Activated gamma-delta T cell treated with anti-CD3 and anti-CD28 coated beads, Interleukin-2, amount 50 U/mL, for 16 hours (primary cell): ENCODE results near the gene DNALI1.
A peak's percentile ranks its signal among the peaks of the same experiment; 100 is the strongest.
"Not testable (repeated sequence)": the region's sequence is repeated elsewhere in the genome, so short reads cannot be mapped to it uniquely, and the experiment has no call there.

Experiments
- DNase-seq: peaks from one replicate; pipeline ENCODE4 v3.0.0-alpha.2; 2020; ENCODE audit warnings: low read depth

Gene DNALI1

GRCh38 chr1:37553927-37554808 lies 2.6 kb upstream of the DNALI1 start, which contains the start of gene SNIP1:
SNIP1 (minus strand) TSS chr1:37554293; CDS start chr1:37554229, 64 bp downstream.
- peak; percentile 86 for DNase-seq

- DNase-seq: no peak
Observed at GRCh38 chr1:37557402-37557801, 662 bp downstream of the DNALI1 start.

- DNase-seq: no peak
Observed at GRCh38 chr1:37558411-37558810, 1.7 kb downstream of the DNALI1 start.

- DNase-seq: no peak
Observed at GRCh38 chr1:37559080-37559479, 2.3 kb downstream of the DNALI1 start.

- DNase-seq: not testable (repeated sequence)
Observed at GRCh38 chr1:37559957-37560379, 3.2 kb downstream of the DNALI1 start.

- no peak for DNase-seq
Observed at GRCh38 chr1:37560401-37561132, 3.8 kb downstream of the DNALI1 start.

- DNase-seq: no peak
Observed at GRCh38 chr1:37561133-37562132, 4.7 kb downstream of the DNALI1 start.

- DNase-seq: no peak
Observed at GRCh38 chr1:37562984-37563383, 6.2 kb downstream of the DNALI1 start.

GRCh38 chr1:37564892-37565291 lies 8.2 kb downstream of the DNALI1 start:
- no peak for DNase-seq

GRCh38 chr1:37567023-37567422 lies 10.3 kb downstream of the DNALI1 start:
- no peak for DNase-seq

- DNase-seq: no peak
Observed at GRCh38 chr1:37570528-37571334, 14.0 kb downstream of the DNALI1 start.

GRCh38 chr1:37574834-37575480 lies 18.2 kb downstream of the DNALI1 start:
- no peak for DNase-seq

- no peak for DNase-seq
Observed at GRCh38 chr1:37575692-37576091, 19.0 kb downstream of the DNALI1 start.

GRCh38 chr1:37584544-37584943 lies 27.8 kb downstream of the DNALI1 start:
- not testable (repeated sequence) for DNase-seq

GRCh38 chr1:37588939-37589338 lies 32.2 kb downstream of the DNALI1 start:
- DNase-seq: no peak

GRCh38 chr1:37593726-37594125 lies 37.0 kb downstream of the DNALI1 start:
- no peak for DNase-seq

- DNase-seq: peak; percentile 91
Observed at GRCh38 chr1:37595440-37596181, 38.9 kb downstream of the DNALI1 start, which contains the start of gene GNL2. GNL2 (minus strand) TSS chr1:37595937; CDS start chr1:37595822, 115 bp downstream.

- no peak for DNase-seq
Observed at GRCh38 chr1:37596182-37596667, 39.5 kb downstream of the DNALI1 start.

GRCh38 chr1:37599940-37600339 lies 43.2 kb downstream of the DNALI1 start:
- no peak for DNase-seq
